Stimulated activated CD8-positive, alpha-beta memory T cell treated with anti-CD3 and anti-CD28 coated beads, Interleukin-2, amount 100 ng/mL, for 1 hour (primary cell): Measurements from ENCODE around the gene PRSS12.
"Not testable (repeated sequence)": the region's sequence is repeated elsewhere in the genome, so short reads cannot be mapped to it uniquely, and the experiment has no call there.

Experiments
- DNase-seq, 2 donors: peaks; one replicate each; pipeline ENCODE4 v3.0.0-alpha.2; 2020; ENCODE audit warnings: low read depth in 2 of 2

The PRSS12 gene, protein sequence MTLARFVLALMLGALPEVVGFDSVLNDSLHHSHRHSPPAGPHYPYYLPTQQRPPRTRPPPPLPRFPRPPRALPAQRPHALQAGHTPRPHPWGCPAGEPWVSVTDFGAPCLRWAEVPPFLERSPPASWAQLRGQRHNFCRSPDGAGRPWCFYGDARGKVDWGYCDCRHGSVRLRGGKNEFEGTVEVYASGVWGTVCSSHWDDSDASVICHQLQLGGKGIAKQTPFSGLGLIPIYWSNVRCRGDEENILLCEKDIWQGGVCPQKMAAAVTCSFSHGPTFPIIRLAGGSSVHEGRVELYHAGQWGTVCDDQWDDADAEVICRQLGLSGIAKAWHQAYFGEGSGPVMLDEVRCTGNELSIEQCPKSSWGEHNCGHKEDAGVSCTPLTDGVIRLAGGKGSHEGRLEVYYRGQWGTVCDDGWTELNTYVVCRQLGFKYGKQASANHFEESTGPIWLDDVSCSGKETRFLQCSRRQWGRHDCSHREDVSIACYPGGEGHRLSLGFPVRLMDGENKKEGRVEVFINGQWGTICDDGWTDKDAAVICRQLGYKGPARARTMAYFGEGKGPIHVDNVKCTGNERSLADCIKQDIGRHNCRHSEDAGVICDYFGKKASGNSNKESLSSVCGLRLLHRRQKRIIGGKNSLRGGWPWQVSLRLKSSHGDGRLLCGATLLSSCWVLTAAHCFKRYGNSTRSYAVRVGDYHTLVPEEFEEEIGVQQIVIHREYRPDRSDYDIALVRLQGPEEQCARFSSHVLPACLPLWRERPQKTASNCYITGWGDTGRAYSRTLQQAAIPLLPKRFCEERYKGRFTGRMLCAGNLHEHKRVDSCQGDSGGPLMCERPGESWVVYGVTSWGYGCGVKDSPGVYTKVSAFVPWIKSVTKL

DNA sequence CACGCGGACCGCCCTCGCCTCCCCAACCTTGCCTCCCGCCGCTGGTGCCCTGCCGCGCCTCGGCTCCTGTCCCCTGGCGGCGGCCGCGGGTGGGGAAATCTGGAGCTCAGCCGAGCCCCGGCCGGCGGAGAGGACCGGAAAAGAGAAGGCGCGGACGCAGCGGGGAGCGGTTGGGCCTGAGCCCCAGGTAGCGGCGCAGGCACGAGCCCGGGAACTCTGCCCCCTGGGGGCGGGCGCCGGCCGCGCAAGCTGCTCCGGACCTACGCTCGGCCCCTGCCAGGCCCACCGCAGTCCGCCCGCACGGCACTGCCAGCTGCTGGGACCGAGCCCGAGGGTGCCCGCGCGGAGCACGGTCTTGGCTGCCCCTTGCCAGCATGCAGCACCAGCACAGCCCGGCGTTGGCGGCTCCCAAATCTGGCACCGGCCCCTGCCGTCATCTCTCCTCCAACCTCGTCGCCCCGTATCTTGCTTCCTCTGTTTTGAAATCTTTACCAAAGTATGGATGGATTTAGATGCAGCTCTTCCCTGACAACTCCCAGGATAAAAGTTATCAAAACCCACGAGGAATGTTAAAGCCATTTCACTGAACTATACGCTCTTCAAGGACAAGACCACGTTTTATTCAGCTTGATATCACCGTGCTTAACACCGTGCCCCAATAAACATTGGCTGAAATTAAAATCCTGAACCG lies at the start of gene PRSS12:
TSS of gene PRSS12 (minus strand) at position 161 of the 691 bp plus-strand sequence. CDS start 283 bp downstream, outside the sequence.
- peak; percentile 4 to 7 for DNase-seq

DNA sequence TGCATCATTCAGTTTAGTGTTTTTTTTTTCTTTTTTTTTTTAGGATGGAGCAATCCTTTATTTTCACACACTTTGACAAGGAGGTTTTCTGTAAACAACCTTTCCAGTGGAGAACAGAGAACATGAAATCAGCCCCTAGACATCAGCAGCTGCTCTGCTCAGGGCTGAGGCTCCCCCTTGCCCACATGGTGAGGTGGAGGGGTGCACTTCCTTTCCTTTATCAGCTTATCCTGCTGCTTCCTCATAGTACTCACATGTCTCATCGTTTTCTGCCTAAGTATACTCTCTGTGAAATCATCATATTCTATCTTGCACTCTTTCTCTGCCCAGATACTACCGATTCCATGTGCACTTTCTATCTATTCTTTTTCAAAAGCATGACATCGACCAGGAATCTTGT lies 47.6 kb upstream of the PRSS12 start:
- DNase-seq, result no peak

DNA sequence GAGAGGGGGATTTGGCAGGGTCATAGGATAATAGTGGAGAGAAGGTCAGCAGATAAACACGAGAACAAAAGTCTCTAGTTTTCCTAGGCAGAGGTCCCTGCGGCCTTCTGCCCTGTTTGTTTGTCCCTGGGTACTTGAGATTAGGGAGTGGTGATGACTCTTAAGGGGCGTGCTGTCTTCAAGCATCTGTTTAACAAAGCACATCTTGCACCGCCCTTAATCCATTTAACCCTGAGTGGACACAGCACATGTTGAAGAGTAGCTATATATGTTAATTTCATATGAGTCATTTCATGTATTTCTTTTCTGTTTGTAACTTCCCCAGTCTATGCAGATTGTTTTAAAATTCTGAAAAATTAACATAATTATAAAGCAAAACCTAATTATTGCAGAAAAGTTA lies 47.1 kb upstream of the PRSS12 start:
- not testable (repeated sequence) for DNase-seq

DNA sequence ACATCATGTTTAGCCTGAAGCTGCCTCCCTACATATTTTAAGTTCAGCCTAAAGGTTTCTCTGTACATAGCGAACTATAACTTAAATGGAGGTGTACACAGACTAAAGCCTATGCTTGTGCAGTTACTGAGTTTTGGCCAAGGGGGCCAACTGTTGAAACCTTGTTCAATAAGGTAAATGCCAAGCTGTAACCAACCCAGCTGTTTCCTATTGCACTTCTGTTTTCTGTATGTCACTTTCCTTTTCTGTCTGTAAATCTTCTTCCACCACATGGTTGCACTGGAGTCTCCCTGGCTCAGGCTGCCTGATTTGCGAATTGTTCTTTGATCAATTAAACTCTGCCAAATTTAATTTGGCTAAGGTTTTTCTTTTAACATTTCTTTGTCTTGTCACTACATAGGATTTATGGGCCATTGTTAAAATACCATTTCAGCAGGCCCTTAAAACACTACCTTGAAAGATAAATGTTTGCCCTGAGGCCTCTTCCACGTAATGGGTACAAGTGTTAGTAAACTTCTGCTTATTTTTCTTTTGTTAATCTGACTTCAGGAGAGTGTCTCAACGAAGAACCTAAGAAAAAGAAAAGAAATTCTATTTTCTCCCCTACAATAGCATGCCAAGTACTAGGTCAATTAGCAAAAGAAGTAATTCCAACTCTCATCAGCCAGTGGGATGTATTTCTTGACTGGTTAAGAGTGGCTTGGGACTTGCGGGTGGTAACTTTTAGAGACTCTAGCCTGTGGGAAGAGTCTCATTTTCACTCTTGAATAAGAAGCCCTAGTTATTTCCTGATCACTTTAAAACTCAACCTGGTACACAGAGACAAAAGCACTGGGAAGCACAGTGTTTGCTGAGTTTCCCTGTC lies 45.7 kb upstream of the PRSS12 start:
- DNase-seq, result no peak

DNA sequence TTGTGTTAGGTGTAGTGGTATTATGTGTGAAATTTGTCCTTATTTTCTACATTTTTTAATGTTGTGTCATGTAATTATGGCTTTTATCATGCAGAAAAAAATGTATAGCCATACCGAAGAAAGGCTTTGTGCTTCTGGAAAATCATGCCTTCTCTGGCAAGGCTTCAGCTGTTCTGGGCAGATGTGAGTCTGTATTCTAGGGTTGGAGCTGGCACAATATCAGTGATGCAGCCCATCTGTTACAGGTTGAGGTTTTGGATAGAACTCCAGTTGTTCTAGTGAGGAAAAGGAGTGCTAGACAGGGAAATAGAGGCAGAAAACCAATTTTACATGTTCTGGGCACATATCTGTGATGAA lies 44.8 kb upstream of the PRSS12 start:
- no peak for DNase-seq

DNA sequence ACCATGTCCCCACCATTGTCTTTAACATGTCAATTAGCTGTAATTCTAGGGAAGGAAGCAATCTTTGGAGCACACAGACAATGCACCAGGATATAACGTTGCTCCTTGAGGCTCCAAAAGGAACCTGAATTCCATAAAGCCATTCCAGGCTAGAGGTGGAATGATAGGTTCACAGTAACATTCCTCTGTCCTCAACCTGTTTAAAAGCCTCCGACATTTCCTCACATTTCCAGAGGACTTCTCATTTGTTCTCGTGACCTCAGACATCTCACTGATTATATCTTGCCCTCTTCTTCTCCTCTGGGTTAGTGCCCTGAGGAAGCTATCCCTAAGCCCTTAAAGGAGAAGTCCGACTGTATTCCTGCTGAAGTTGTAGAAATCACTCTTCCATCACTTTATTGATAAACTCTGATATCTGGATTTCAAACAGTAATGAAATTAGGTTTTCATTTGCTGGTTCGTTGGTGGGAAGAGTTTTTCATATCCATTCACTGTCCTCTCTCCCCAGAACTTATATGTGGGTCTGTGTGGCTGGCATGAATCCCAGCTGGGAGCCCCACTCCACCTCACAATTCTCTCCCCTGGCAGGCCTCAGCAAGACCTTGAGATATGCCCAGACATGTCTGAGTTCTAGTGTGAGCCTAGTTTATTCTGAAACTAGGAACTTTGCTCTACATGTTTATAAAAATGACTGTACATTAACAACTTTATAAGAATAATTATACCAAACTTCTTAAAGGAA lies 44.2 kb upstream of the PRSS12 start:
- DNase-seq, result no peak

DNA sequence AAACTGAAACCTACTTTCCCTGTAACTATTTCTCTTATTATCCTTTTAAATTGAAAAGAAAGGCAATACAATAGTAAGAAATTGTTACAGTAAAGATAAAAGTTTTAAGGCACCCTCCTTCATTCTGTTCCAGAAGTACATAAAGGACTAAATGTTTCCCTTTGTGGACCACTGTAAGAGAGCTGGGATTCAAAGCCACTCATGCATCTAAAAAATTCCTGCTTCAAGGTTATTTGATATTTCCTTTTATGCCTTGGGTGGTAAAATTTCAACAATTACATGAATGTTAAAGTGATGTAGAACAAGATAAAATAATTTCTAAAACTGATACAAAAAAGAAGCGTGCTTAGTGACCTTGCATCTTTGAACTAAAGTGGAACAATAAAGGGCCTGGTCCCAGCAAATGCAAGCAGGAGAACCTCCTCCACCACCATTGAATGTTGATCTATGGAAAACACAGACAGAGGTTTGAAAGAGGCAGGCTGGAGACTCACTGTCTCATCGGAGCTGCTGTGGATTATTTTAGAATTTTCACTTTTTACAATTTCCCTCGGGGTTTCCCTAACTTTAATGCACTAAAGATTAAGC lies 42.3 kb upstream of the PRSS12 start:
- no peak for DNase-seq

DNA sequence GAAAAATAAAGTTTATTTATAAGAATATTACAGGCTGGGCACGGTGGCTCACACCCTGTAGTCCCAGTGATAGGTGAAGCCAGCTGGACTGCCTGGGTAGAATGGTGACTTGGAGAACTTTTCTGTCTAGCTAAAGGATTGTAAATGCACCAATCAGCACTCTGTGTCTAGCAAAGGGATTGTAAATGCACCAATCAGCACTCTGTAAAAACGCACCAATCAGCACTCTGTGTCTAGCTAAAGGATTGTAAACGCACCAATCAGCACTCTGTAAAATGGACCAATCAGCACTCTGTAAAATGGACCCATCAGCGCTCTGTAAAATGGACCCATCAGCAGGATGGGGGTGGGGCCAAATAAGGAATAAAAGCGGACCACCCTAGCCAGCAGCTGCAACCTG lies 39.7 kb upstream of the PRSS12 start:
- DNase-seq, result not testable (repeated sequence)

DNA sequence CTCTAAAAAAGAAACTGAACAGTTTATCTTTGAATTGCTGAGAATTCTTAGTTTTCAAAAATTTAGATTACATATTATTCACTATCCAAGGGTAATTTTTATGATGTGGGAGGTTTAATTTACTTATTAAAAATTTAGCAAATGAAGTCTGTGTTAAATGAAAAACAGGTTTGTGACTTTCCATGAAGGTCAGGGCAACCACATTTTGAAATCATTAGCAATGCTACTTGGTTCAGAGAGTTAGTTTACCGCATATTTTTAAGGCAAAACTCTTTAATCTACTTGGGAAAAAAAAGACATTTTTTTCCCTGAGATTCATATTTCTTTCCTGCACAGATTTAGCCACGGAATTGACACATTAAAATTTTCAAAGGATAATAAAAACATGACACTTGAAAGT lies 37.3 kb upstream of the PRSS12 start:
- DNase-seq, result no peak

DNA sequence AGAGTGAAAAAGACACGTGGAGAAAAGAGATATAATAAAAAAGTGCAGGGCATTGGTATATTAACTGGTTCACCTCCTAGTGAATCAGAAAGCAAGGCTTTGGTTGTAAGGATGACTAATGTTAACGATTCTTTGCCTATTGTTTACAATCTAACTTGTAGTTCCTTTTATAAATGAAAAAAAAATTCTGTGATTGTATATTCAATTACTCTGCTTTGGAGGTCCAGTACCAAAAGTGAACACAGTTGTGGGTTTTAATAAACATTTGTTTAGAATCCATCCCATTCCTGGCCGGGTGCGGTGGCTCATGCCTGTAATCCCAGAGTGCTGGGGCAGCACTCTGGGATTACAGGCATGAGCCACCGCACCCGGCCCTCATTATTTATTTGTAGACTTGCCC lies 36.9 kb upstream of the PRSS12 start:
- DNase-seq, result no peak

DNA sequence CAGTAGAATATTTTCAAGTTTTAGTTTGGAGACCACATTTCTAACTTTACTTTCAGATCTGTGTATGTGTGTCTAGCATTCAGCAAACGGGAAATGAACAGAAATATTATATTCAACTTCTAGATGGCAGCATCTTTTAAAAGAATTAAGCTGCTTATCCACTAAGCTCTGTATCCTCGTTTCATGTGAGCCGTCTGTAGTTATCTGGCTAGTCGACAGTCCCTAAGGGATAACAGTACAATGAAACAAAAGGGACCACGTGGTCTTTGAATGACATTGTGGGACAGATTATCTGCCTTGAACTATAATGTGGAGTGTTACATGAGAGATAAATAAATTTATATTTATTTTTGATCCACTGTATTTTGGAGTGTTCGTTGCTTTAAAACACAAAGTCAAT lies 35.8 kb upstream of the PRSS12 start:
- DNase-seq, result no peak

DNA sequence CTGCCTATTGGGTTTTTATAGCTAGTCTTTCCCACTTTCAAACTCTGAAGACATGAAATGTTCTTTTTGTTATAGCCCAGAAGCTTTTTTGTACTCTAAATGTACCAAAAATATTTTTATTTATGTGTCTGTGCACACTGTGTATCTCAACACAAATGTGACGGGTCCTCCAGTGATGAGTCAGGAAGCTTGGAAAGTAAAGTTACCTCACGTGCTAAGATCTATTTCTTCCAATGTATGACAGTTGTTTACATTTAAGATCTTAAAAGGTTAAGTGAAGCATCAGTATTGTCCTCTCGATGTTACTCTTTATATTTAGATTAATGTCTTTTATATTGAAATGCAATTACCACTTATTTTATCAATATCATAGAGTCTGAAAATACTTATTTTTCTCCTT lies 29.1 kb upstream of the PRSS12 start:
- no peak for DNase-seq

DNA sequence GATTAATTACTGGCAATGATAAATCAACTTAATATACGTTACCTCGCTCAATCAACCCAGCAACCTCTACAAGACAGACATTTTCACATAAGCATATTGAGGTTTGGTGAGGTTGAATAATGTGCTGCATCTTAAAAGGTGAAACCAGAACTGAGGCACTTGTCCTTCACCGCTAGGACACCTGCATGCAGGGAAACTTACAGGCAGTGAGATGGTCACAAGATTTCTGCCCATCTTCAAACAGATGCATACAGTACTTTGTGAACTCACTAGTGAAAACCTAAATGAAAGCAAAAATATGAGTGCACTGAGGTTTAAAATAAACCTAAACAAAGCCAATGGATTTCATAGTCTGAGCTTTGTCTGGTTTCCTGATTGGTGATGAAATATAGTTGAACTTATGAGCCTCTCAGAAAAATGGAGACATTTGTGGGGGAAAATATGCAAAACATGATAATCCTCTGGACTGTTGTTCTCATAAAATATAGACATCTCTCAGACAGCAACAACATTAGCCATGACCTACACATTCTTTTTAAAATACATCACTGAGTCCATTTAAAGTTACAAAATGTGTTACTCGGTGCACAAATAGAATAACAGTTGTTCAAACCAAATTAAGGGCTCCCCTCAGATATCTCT lies 20.9 kb upstream of the PRSS12 start:
- no peak for DNase-seq

DNA sequence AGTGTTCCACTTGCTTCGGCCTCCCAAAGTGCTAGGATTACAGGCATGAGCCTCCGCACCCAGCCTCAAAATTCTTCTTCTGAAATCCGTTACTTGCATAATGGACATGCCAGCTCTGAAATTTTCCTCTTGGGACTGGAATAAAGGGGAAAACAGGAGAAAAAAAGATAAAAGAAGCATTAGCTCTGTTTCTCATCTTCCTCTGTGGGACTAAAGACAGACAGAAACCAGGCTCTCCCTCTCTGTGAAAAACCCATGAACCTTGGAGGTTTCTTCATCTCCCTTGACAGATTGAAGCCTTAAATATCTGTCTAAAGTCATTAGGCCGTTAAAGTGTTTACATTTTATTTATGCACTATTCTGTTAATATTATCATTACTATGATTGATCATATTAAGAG lies 19.4 kb upstream of the PRSS12 start:
- no peak for DNase-seq

DNA sequence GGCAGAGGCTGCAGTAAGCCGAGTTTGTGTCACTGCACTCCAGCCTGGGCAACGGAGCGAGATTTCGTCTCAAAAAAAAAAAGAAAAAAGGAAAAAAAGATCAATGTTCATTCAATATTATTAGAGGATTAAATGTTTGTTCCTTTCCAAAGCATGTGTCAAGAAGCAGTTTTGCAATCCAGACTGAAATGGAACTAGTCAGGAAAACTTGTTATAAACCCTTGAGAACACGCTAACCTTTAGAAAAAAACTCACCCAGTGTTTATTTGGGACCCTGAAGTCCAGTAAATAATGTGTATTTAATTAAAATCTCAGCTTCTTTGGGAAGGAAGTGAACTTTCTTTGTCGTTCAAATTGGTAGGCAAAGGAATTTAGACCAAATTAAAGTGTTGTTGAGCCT lies 16.4 kb upstream of the PRSS12 start:
- no peak for DNase-seq

DNA sequence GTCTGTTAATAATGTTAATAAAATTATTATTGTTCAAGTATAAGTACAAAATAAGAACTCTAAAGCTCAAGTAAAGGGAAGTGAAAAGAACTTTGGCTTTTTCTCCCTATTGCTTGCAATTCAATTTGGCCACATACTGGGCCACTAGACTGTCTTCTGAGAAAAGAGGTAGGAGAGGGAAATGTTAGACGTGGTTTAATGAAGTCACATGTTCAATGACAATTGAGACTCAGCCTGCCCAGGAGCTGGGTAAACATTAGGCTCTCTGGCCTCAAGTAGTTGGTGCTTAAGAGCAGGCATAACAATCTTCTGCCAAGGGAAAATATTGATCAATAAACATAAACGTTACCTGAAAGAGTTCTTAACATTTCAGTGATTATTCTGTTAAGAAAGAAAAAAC lies 15.1 kb upstream of the PRSS12 start:
- DNase-seq, result no peak

DNA sequence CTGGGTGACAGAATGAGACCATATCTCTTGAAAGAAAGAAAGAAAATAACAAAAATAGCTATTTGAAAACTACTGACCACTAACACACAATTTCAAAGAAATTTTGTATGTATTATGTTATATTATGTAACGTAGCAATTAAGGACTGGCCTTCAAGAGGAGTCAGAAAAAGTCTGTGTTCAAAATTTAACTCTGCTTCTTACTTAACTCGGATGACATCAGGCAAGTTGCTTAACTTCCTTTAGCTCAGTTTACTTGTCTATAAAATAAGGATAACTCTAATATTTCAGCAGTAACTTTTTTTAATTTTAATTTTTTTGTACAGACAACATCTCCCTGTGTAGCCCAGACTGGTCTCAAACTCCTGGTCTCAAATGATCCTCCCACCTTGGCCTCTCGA lies 14.6 kb upstream of the PRSS12 start:
- no peak for DNase-seq

DNA sequence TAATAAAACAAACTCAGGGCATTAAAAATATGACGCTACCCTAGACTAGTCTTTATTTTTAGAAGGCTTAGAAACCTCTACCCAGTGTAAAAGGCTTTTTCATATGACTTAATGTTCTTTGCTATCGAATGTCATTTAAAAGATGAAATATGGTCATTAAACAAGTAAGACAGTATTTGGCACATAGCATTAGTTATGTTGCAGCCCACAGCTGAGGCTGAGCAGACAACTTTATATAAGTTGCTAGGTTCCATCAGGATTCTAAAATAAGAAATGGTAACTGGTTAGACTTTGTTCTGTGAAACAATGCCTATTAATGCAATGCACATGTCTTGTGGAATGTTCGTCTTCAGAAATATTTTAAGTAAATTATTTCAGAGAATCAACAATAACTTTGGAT lies 10.4 kb upstream of the PRSS12 start:
- no peak for DNase-seq

DNA sequence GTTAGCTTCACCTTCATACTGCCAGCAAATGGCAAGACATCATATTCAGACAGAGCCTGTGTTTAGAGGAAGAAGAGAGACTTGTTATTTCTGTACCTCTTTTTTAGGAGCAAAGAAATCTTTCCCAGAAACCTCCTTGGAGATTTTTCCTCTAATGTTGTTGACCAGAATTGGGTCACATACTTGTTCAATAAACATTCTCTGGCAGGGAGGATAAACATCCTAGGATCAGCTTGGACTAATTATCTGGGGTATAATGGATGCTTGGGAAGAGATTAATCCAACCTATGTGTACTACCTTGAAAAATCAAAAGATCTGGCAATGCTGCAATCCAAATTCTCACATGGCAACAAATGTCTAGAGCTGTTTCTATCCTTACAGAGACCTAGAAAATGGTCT lies 8.4 kb upstream of the PRSS12 start:
- no peak for DNase-seq

DNA sequence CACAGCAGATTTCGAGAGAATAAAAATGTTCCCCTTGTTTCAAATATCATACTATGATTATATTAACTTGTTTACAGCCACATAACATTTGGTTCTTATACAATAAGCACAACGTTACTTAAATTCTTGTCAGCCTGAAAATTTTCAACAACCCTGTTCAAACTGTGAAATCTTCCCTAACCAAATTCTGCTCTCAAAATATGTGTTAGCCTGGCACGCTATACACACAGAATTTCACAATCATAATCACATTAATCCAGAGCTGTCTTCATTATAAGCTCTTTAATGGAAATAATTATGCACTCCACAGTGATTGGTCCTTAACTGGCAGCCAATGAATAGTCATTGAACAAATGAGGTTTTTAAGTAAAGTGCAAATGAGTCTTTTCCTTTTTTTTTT lies 7.3 kb upstream of the PRSS12 start:
- DNase-seq, result no peak
